AG04450 (cell line): ENCODE measurements around the gene BCL3. TPM values are rescaled to one million over a fixed set of nuclear protein-coding genes. Genes with fewer than 3 reads are reported as not detected.
"Not testable (repeated sequence)": the region's sequence is repeated elsewhere in the genome, so short reads cannot be mapped to it uniquely, and the experiment has no call there.

Experiments
- CTCF ChIA-PET: fragments of 300-600, 350-600 bp; formaldehyde crosslinking; extraction: SDS; loops from one replicate; lab custom pipeline; 2022; ENCODE audit warnings: antibody characterized with exemption, inconsistent platforms; lab: Charles Lee
- POLR2A ChIA-PET: fragments of 350-600 bp; formaldehyde crosslinking; extraction: SDS; loops from one replicate; lab custom pipeline; 2021; ENCODE audit warnings: antibody characterized with exemption, inconsistent platforms; lab: Yijun Ruan, JAX
- DNase-seq: peaks from one replicate; pipeline ENCODE4 v3.0.0-alpha.2; 2011; ENCODE audit warnings: low read depth, low spot score
- H3K27ac ChIP-seq: one replicate; pipeline ENCODE4 v1.5.1; 2012; ENCODE audit warnings: low read depth, low read length, control low read depth
- H3K27me3 ChIP-seq: one replicate; pipeline ENCODE4 v1.6.0; 2012; ENCODE audit warnings: low read length; ENCODE audit not compliant: control insufficient read depth, insufficient read depth
- H3K4me3 ChIP-seq: 2 replicates; pipeline ENCODE4 v1.5.1; 2011; ENCODE audit warnings: mild to moderate bottlenecking, low read depth, low read length, control low read depth
- H3K9me3 ChIP-seq: 2 replicates; pipeline ENCODE4 v1.5.1; 2012; ENCODE audit warnings: low read length; ENCODE audit not compliant: control insufficient read depth, insufficient read depth
- polyA plus RNA-seq: library from polyadenylated mRNA; depleted of rRNA; stranded (reverse); fragments of >200 nt; gene quantifications from 2 replicates; pipeline ENCODE4 v1.2.3, GENCODE V29; 2011
- TF ChIP-seq, protein P1 (sequence below): IDR thresholded peaks from 2 replicates; pipeline ENCODE4 v1.5.1; 2011; ENCODE audit warnings: low read depth, low read length, control low read depth, inconsistent platforms

The BCL3 gene
- polyA plus RNA-seq, 1 experiment, result 5.6 TPM

DNA sequence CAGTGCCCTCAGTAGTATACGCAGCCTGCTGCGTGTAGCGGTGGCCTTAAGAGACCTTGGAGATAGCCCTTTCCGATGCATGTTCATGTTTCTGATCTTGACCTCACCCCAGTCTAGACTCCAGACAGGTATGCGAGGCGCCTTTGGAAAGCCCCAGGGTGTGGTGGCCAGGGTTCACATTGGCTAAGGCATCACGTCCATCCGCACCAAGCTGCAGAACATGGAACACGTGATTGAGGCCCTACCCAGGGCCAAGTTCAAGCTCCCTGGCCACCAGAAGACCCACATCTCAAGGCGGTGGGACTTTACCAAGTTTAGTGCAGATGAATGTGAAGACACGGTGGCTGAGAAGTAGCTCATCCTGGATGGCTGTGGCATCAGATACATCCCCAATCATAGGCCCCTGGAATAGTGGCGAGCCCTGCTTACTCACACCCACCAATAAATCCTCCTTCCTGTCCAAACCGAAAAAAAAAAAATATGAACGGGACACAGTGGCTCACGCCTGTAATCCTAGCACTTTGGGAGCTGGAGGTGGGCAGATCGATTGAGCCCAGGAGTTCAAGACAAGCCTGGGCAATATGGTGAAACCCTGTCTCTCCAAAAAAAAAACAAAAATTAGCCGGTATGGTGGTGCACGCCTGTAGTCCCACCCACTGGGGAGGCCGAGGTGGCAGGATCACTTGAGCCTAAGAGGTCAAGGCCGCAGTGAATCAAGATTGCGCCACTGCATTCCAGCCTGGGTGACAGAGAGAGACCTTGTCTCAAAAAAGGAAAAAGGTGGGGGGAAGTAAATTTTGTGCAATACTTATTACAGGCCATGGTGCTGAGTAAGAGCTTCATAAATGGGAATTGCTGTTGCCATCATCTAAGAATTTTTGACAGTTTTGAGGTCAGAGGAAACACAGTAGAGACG is 16.8 kb downstream of the BCL3 start:
- CTCF ChIA-PET, result interaction anchor here (0.6 to 4.4 kb wide), 5 partner anchors 19 to 122 kb away, joined by 3 to 39 read pairs (median 5); no protein-coding TSS in a partner anchor

GRCh38 chr19:44765949-44766335 is 17.4 kb downstream of the BCL3 start:
- ChIA-PET POLR2A (no interaction called here), CTCF (interaction anchor here (0.6 to 4.4 kb wide), 7 partner anchors 18 to 195 kb away, joined by 3 to 39 read pairs (median 5); no protein-coding TSS in a partner anchor)
- TF ChIP-seq, protein P1, sequence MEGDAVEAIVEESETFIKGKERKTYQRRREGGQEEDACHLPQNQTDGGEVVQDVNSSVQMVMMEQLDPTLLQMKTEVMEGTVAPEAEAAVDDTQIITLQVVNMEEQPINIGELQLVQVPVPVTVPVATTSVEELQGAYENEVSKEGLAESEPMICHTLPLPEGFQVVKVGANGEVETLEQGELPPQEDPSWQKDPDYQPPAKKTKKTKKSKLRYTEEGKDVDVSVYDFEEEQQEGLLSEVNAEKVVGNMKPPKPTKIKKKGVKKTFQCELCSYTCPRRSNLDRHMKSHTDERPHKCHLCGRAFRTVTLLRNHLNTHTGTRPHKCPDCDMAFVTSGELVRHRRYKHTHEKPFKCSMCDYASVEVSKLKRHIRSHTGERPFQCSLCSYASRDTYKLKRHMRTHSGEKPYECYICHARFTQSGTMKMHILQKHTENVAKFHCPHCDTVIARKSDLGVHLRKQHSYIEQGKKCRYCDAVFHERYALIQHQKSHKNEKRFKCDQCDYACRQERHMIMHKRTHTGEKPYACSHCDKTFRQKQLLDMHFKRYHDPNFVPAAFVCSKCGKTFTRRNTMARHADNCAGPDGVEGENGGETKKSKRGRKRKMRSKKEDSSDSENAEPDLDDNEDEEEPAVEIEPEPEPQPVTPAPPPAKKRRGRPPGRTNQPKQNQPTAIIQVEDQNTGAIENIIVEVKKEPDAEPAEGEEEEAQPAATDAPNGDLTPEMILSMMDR, result no peak
- Histone ChIP-seq H3K27ac (no peak overlapping the region), H3K27me3 (no peaks in the 10 kb centered on the region), H3K4me3 (no peak overlapping the region), H3K9me3 (no peaks in the 10 kb centered on the region; the same call in 1 of the 2 replicates)
- DNase-seq, result no peak

More for the DNA sequence above, 16.8 kb downstream of the BCL3 start:
- TF ChIP-seq, protein P1, result no peak
- DNase-seq, result no peak
- no peak overlapping the region for H3K27ac ChIP-seq
- POLR2A ChIA-PET, result interaction anchor here (0.5 kb wide), 1 partner anchor 16 kb away, joined by 3 read pairs; no protein-coding TSS in a partner anchor
- no peak overlapping the region for H3K4me3 ChIP-seq
- H3K27me3 ChIP-seq, result no peaks in the 10 kb centered on the region
- H3K9me3 ChIP-seq, result no peaks in the 10 kb centered on the region; the same call in 1 of the 2 replicates

- H3K27me3 ChIP-seq, result no peaks in the 10 kb centered on the region
- ChIA-PET POLR2A (no interaction called here), CTCF (interaction anchor here (0.8 to 4.4 kb wide), 5 partner anchors 17 to 197 kb away, joined by 3 to 39 read pairs (median 4); no protein-coding TSS in a partner anchor)
- H3K4me3 ChIP-seq, result no peak overlapping the region
- no peaks in the 10 kb centered on the region; the same call in 1 of the 2 replicates for H3K9me3 ChIP-seq
- no peak overlapping the region for H3K27ac ChIP-seq
- TF ChIP-seq, protein P1, result no peak
- DNase-seq, result no peak
Observed at GRCh38 chr19:44767295-44768180, 19.0 kb downstream of the BCL3 start.

DNA sequence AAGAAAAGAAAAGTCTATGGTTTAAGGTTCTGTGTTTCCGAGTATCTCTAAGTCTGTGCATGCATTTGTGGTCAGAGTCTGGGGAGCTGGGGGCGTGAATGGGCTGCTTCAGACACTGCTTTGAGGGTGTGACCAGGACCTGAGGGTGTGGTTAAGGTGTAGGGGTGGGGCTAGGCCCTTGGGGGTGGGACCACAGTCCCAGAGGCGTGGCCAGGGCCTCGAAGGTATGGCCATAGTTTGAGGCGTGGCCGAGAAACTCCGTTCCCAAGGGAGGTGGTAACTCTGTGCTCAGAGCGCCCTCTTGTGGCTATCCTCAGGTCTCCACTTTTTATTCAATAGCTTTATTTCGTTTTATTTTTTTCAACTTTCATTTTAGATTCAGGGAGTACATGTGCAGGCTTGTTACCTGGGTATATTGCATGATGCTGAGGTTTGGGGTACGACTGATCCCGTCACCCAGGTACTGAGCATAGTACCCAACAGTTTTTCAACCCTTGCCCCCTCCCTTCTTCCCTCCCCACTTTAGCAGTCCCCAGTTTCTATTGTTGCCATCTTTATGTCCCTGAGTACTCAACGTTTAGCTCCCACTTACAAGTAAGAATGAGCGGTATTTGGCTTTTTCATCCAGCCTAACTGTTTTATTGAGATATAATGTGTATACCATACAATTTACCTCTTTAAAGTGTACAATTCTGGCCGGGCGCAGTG is 22.2 kb downstream of the BCL3 start:
- no peak overlapping the region for H3K4me3 ChIP-seq
- ChIA-PET POLR2A (interaction anchor here (0.5 to 1.2 kb wide), 7 partner anchors 36 to 200 kb away, joined by 3 to 9 read pairs (median 4); partner anchors contain the start of gene BCAM), CTCF (interaction anchor here (0.5 to 6.4 kb wide), 43 partner anchors 9 to 199 kb away, joined by 3 to 294 read pairs (median 5); partner anchors contain the start of gene NECTIN2)
- H3K27ac ChIP-seq, result no peak overlapping the region
- H3K9me3 ChIP-seq, result no peaks in the 10 kb centered on the region; the same call in 1 of the 2 replicates
- TF ChIP-seq, protein P1, result peak; percentile 73
- peak; percentile 84 for DNase-seq
- H3K27me3 ChIP-seq, result no peaks in the 10 kb centered on the region

DNA sequence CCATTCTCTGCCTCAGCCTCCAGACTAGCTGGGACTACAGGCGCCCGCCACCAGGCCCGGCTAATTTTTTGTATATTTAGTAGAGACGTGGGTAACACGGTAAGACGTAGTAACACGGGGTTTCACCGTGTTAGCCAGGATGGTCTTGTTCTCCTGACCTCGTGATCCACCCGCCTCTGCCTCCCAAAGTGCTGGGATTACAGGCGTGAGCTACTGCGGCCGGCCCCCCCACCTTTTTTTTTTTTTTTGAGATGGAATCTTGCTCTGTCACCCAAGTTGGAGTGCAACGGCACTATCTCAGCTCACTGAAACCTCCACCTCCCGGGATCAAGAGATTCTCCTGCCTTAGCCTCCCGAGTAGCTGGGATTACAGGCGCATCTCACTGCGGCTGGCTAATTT is 23.6 kb downstream of the BCL3 start:
- CTCF ChIA-PET, result interaction anchor here (0.7 to 6.4 kb wide), 14 partner anchors 11 to 201 kb away, joined by 3 to 294 read pairs (median 14); partner anchors contain the start of gene NECTIN2
- not testable (repeated sequence) for H3K4me3 ChIP-seq

More for the DNA sequence above, 23.6 kb downstream of the BCL3 start:
- H3K9me3 ChIP-seq, DNase-seq, H3K27ac ChIP-seq, H3K27me3 ChIP-seq: not testable (repeated sequence)
- POLR2A ChIA-PET, result interaction anchor here (0.7 kb wide), 1 partner anchor 48 kb away, joined by 4 read pairs; no protein-coding TSS in a partner anchor
